Measurements from ENCODE around the gene QTRT2.

GRCh38 chr3:114035896-114036295 lies 20.6 kb upstream of the QTRT2 start:
- TF ChIP-seq CTCF (IDR thresholded peaks at IDR 0.05) = no peak
- TF ChIP-seq POLR2A (IDR thresholded peaks at IDR 0.05) = no peak

Measured in thyroid gland (tissue), 4 donors.